T1000 (cell line): ENCODE results near the gene GABRA4.
A peak's percentile ranks its signal among the peaks of the same experiment; 100 is the strongest.

Source experiments
- DNase-seq: peaks from one replicate; lab custom pipeline; 2025; ENCODE audit warnings: mixed read lengths; lab: John Stamatoyannopoulos, UW

Gene GABRA4

GRCh38 chr4:46993075-46994006 lies at the start of gene GABRA4:
GABRA4 (minus strand) TSS chr4:46993581; CDS start chr4:46993424, 157 bp downstream.
- DNase-seq = no peak

GRCh38 chr4:47040828-47041227 lies 47.4 kb upstream of the GABRA4 start:
- DNase-seq = no peak

- no peak for DNase-seq
Observed at GRCh38 chr4:47038263-47038662, 44.9 kb upstream of the GABRA4 start.

GRCh38 chr4:47032405-47033106 lies 39.2 kb upstream of the GABRA4 start:
- DNase-seq = peak; percentile 76

- DNase-seq = no peak
Observed at GRCh38 chr4:47031751-47032404, 38.5 kb upstream of the GABRA4 start.

GRCh38 chr4:47031011-47031678 lies 37.8 kb upstream of the GABRA4 start, which contains the start of gene GABRB1:
GABRB1 (plus strand) TSS chr4:47031567.
- no peak for DNase-seq

- no peak for DNase-seq
Observed at GRCh38 chr4:47017494-47017893, 24.1 kb upstream of the GABRA4 start.

GRCh38 chr4:47017081-47017480 lies 23.7 kb upstream of the GABRA4 start:
- DNase-seq = no peak

GRCh38 chr4:47013373-47013772 lies 20.0 kb upstream of the GABRA4 start:
- no peak for DNase-seq

- no peak for DNase-seq
Observed at GRCh38 chr4:47012676-47013075, 19.3 kb upstream of the GABRA4 start.

- DNase-seq = no peak
Observed at GRCh38 chr4:47010912-47011446, 17.6 kb upstream of the GABRA4 start.

- DNase-seq = no peak
Observed at GRCh38 chr4:47010347-47010911, 17.0 kb upstream of the GABRA4 start.

GRCh38 chr4:47002580-47002979 lies 9.2 kb upstream of the GABRA4 start:
- DNase-seq = no peak

GRCh38 chr4:47000406-47000805 lies 7.0 kb upstream of the GABRA4 start:
- DNase-seq = no peak

- no peak for DNase-seq
Observed at GRCh38 chr4:46999566-46999965, 6.2 kb upstream of the GABRA4 start.

- DNase-seq = no peak
Observed at GRCh38 chr4:46994007-46994405, 625 bp upstream of the GABRA4 start.

- no peak for DNase-seq
Observed at GRCh38 chr4:46992338-46992737, 1.0 kb downstream of the GABRA4 start.

GRCh38 chr4:46986922-46987638 lies 6.3 kb downstream of the GABRA4 start:
- no peak for DNase-seq

GRCh38 chr4:46984781-46985180 lies 8.6 kb downstream of the GABRA4 start:
- DNase-seq = no peak

GRCh38 chr4:46980851-46981250 lies 12.5 kb downstream of the GABRA4 start:
- DNase-seq = no peak

GRCh38 chr4:46979726-46980125 lies 13.7 kb downstream of the GABRA4 start:
- DNase-seq = no peak
